Uterus (tissue), 2 donors: ENCODE data around the gene GASK1A.

ENCODE experiments used
- POLR2A ChIP-seq, 2 donors: fragments of 450-650 bp; IDR thresholded peaks; one replicate each; pipeline ENCODE4 v1.6.1; 2016; ENCODE audit warnings: antibody characterized with exemption in 2 of 2, mild to moderate bottlenecking in 1 of 2, moderate library complexity in 1 of 2
- TF ChIP-seq, protein P1 (sequence below), 4 experiments: fragments of 200-600 bp in 2 of 4; fragments of 450-650 bp in 2 of 4; sonication (generic) in 2 of 4; IDR thresholded peaks; one replicate each; pipeline ENCODE4 v1.5.1; 2016 to 2019; ENCODE audit warnings: antibody characterized with exemption in 4 of 4, mild to moderate bottlenecking in 2 of 4, moderate library complexity in 1 of 4

DNA sequence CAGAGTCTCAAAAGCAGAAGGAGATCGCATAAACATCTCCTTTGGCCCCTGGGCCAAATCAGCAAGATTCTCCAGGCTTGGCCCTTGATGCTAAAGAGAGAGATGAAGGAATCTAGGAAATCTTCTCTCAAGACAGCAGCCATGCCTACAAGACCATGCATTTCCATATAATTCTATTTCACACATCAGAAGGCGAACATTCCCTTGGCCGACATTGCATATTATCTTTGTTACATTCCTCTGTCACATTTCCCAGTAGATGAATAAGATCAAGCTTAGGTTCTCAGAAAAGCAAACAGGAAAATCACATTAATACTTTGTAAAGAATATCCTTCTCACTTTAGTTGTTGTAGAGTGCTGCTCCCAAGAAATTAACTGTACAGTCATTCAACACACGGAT lies 21.3 kb downstream of the GASK1A start:
- TF ChIP-seq POLR2A (IDR thresholded peaks at IDR 0.05): no peak
- TF ChIP-seq, protein P1, sequence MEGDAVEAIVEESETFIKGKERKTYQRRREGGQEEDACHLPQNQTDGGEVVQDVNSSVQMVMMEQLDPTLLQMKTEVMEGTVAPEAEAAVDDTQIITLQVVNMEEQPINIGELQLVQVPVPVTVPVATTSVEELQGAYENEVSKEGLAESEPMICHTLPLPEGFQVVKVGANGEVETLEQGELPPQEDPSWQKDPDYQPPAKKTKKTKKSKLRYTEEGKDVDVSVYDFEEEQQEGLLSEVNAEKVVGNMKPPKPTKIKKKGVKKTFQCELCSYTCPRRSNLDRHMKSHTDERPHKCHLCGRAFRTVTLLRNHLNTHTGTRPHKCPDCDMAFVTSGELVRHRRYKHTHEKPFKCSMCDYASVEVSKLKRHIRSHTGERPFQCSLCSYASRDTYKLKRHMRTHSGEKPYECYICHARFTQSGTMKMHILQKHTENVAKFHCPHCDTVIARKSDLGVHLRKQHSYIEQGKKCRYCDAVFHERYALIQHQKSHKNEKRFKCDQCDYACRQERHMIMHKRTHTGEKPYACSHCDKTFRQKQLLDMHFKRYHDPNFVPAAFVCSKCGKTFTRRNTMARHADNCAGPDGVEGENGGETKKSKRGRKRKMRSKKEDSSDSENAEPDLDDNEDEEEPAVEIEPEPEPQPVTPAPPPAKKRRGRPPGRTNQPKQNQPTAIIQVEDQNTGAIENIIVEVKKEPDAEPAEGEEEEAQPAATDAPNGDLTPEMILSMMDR (IDR thresholded peaks at IDR 0.05): no peak
